ENCODE measurements around the gene KANSL3. TPM values are rescaled to one million over a fixed set of nuclear protein-coding genes. Genes with fewer than 3 reads are reported as not detected.

The KANSL3 gene
- total RNA-seq, 1 donor from 2014 or later = 58.8 TPM

GRCh38 chr2:96616535-96616934, 21.6 kb downstream of the KANSL3 start:
- DNase-seq (ENCODE audit: low read depth, low spot score) = no peak
- TF ChIP-seq CTCF (conservative IDR thresholded peaks at IDR 0.05) = no peak
- Mint-ChIP-seq H3K27ac (ENCODE audit: unreplicated experiment) (peak overlapping the region; percentile 43), H3K27me3 (ENCODE audit: low read depth) (no peaks in the 10 kb centered on the region), H3K4me1 (no peaks in the 10 kb centered on the region), H3K4me3 (no peak overlapping the region), H3K9me3 (no peaks in the 10 kb centered on the region), H3K36me3 (ENCODE audit: low read depth) (peaks cover 7% of the 10 kb centered on the region)

- peaks cover 8% of the 10 kb centered on the region for H3K36me3 Mint-ChIP-seq (ENCODE audit: low read depth)
- H3K27ac Mint-ChIP-seq (ENCODE audit: unreplicated experiment) = no peak overlapping the region
- H3K4me1 Mint-ChIP-seq = no peaks in the 10 kb centered on the region
- no peaks in the 10 kb centered on the region for H3K9me3 Mint-ChIP-seq
- no peak for DNase-seq (ENCODE audit: low read depth, low spot score)
- H3K4me3 Mint-ChIP-seq = no peak overlapping the region
- TF ChIP-seq CTCF (conservative IDR thresholded peaks at IDR 0.05) = no peak
- no peaks in the 10 kb centered on the region for H3K27me3 Mint-ChIP-seq (ENCODE audit: low read depth)
Observed at GRCh38 chr2:96616128-96616527, 22.0 kb downstream of the KANSL3 start.

- no peak for TF ChIP-seq CTCF (conservative IDR thresholded peaks at IDR 0.05)
- H3K4me3 Mint-ChIP-seq = no peak overlapping the region
- no peaks in the 10 kb centered on the region for H3K27me3 Mint-ChIP-seq (ENCODE audit: low read depth)
- H3K4me1 Mint-ChIP-seq = peaks cover 17% of the 10 kb centered on the region
- H3K9me3 Mint-ChIP-seq = no peaks in the 10 kb centered on the region
- H3K27ac Mint-ChIP-seq (ENCODE audit: unreplicated experiment) = peak overlapping the region; percentile 61
- H3K36me3 Mint-ChIP-seq (ENCODE audit: low read depth) = peaks cover 32% of the 10 kb centered on the region
- no peak for DNase-seq (ENCODE audit: low read depth, low spot score)
Observed at GRCh38 chr2:96608469-96609455, 29.4 kb downstream of the KANSL3 start.

GRCh38 chr2:96604104-96604503, 34.0 kb downstream of the KANSL3 start:
- Mint-ChIP-seq H3K4me1 (peaks cover 17% of the 10 kb centered on the region), H3K27ac (ENCODE audit: unreplicated experiment) (no peak overlapping the region), H3K36me3 (ENCODE audit: low read depth) (peaks cover 34% of the 10 kb centered on the region), H3K9me3 (no peaks in the 10 kb centered on the region), H3K4me3 (no peak overlapping the region), H3K27me3 (ENCODE audit: low read depth) (no peaks in the 10 kb centered on the region)
- no peak for DNase-seq (ENCODE audit: low read depth, low spot score)
- peak; percentile 37 for TF ChIP-seq CTCF (conservative IDR thresholded peaks at IDR 0.05)

- Mint-ChIP-seq H3K27me3 (ENCODE audit: low read depth) (no peaks in the 10 kb centered on the region), H3K4me3 (no peak overlapping the region), H3K4me1 (peaks cover 12% of the 10 kb centered on the region), H3K27ac (ENCODE audit: unreplicated experiment) (no peak overlapping the region), H3K36me3 (ENCODE audit: low read depth) (peaks cover 33% of the 10 kb centered on the region), H3K9me3 (no peaks in the 10 kb centered on the region)
- DNase-seq (ENCODE audit: low read depth, low spot score) = no peak
- no peak for TF ChIP-seq CTCF (conservative IDR thresholded peaks at IDR 0.05)
Observed at GRCh38 chr2:96602330-96602823, 35.7 kb downstream of the KANSL3 start.

Measured in neural crest cell (in vitro differentiated cells).